Measurements from ENCODE around the gene CCDC127. TPM values are rescaled to one million over a fixed set of nuclear protein-coding genes. Genes with fewer than 3 reads are reported as not detected.
"Not testable (repeated sequence)": the region's sequence is repeated elsewhere in the genome, so short reads cannot be mapped to it uniquely, and the experiment has no call there.

CCDC127 gene
- total and polyA plus RNA-seq, 3 experiments from 2014 or later, result 5.3 to 8.3 (median 7.2) TPM

GRCh38 chr5:255116-255515 is 37.2 kb upstream of the CCDC127 start:
- H3K4me1 ChIP-seq (ENCODE audit: insufficient read depth, low read length); H3K27ac ChIP-seq (ENCODE audit: low read depth, low read length); H3K27me3 Mint-ChIP-seq; H3K9me3 ChIP-seq (ENCODE audit: low read length); H3K9me3 Mint-ChIP-seq; DNase-seq; H3K27me3 ChIP-seq (ENCODE audit: insufficient read depth, low read length, poor library complexity, severe bottlenecking); H3K4me3 Mint-ChIP-seq; H3K4me3 ChIP-seq (ENCODE audit: low read length); POLR2A ChIA-PET: not testable (repeated sequence)
- peak overlapping the region in 3 of 8 donors; percentile 43 to 48 (median 47) for H3K27ac Mint-ChIP-seq
- CTCF ChIA-PET, result interaction anchor here (0.9 kb wide), 1 partner anchor 10 kb away, joined by 3 read pairs; no protein-coding TSS in a partner anchor
- peaks cover 7 to 64% (median 9%) of the 10 kb centered on the region in 3 donors for H3K36me3 Mint-ChIP-seq
- H3K36me3 ChIP-seq (ENCODE audit: insufficient read depth, low read length), result peaks cover 10% of the 10 kb centered on the region
- peaks cover 13 to 16% (median 13%) of the 10 kb centered on the region in 3 donors for H3K4me1 Mint-ChIP-seq

GRCh38 chr5:254322-254721 is 36.4 kb upstream of the CCDC127 start:
- H3K9me3 Mint-ChIP-seq; H3K27ac ChIP-seq (ENCODE audit: low read depth, low read length); H3K4me3 Mint-ChIP-seq; H3K9me3 ChIP-seq (ENCODE audit: low read length); H3K4me3 ChIP-seq (ENCODE audit: low read length); H3K4me1 ChIP-seq (ENCODE audit: insufficient read depth, low read length); CTCF ChIA-PET; H3K27me3 Mint-ChIP-seq; DNase-seq; POLR2A ChIA-PET; H3K27me3 ChIP-seq (ENCODE audit: insufficient read depth, low read length, poor library complexity, severe bottlenecking): not testable (repeated sequence)
- peaks cover 13 to 17% (median 13%) of the 10 kb centered on the region in 3 donors for H3K4me1 Mint-ChIP-seq
- H3K36me3 Mint-ChIP-seq, result peaks cover 12 to 72% (median 12%) of the 10 kb centered on the region in 3 donors
- H3K27ac Mint-ChIP-seq, result peak overlapping the region in 1 of 8 donors; percentile 67
- H3K36me3 ChIP-seq (ENCODE audit: insufficient read depth, low read length), result peaks cover 10% of the 10 kb centered on the region

- ChIA-PET CTCF (no interaction called here), POLR2A (no interaction called here)
- Mint-ChIP-seq H3K27ac (peak overlapping the region; percentile 33 to 94 (median 85)), H3K36me3 (peaks cover 19 to 81% (median 19%) of the 10 kb centered on the region in 3 donors), H3K4me1 (peaks cover 13 to 17% (median 13%) of the 10 kb centered on the region in 3 donors), H3K27me3 (no peaks in the 10 kb centered on the region), H3K4me3 (peak overlapping the region in 6 of 7 donors; percentile 41 to 66 (median 54)), H3K9me3 (no peaks in the 10 kb centered on the region)
- H3K9me3 ChIP-seq (ENCODE audit: low read length), result no peaks in the 10 kb centered on the region
- peak overlapping the region; percentile 25 for H3K27ac ChIP-seq (ENCODE audit: low read depth, low read length)
- H3K36me3 ChIP-seq (ENCODE audit: insufficient read depth, low read length), result peaks cover 25% of the 10 kb centered on the region
- peaks cover 7% of the 10 kb centered on the region for H3K4me1 ChIP-seq (ENCODE audit: insufficient read depth, low read length)
- H3K4me3 ChIP-seq (ENCODE audit: low read length), result no peak overlapping the region
- no peaks in the 10 kb centered on the region for H3K27me3 ChIP-seq (ENCODE audit: insufficient read depth, low read length, poor library complexity, severe bottlenecking)
- no peak for DNase-seq
Observed at GRCh38 chr5:252546-252945, 34.6 kb upstream of the CCDC127 start.

GRCh38 chr5:251975-252374 is 34.0 kb upstream of the CCDC127 start:
- H3K27me3 Mint-ChIP-seq; POLR2A ChIA-PET; H3K27me3 ChIP-seq (ENCODE audit: insufficient read depth, low read length, poor library complexity, severe bottlenecking); H3K4me3 ChIP-seq (ENCODE audit: low read length); H3K9me3 Mint-ChIP-seq; DNase-seq; H3K9me3 ChIP-seq (ENCODE audit: low read length); H3K4me1 ChIP-seq (ENCODE audit: insufficient read depth, low read length); CTCF ChIA-PET: not testable (repeated sequence)
- peaks cover 13 to 17% (median 13%) of the 10 kb centered on the region in 3 donors for H3K4me1 Mint-ChIP-seq
- Histone ChIP-seq H3K27ac (ENCODE audit: low read depth, low read length) (peak overlapping the region; percentile 16), H3K36me3 (ENCODE audit: insufficient read depth, low read length) (peaks cover 24% of the 10 kb centered on the region)
- H3K27ac Mint-ChIP-seq, result peak overlapping the region; percentile 6 to 94 (median 72)
- peak overlapping the region in 4 of 7 donors; percentile 41 to 58 (median 52) for H3K4me3 Mint-ChIP-seq
- peaks cover 20 to 81% (median 21%) of the 10 kb centered on the region in 3 donors for H3K36me3 Mint-ChIP-seq

- H3K4me3 Mint-ChIP-seq, result peak overlapping the region in 1 of 7 donors; percentile 72
- H3K27ac Mint-ChIP-seq, result peak overlapping the region in 4 of 8 donors; percentile 12 to 73 (median 46)
- peaks cover 13 to 17% (median 13%) of the 10 kb centered on the region in 3 donors for H3K4me1 Mint-ChIP-seq
- H3K9me3 Mint-ChIP-seq; DNase-seq; H3K27me3 ChIP-seq (ENCODE audit: insufficient read depth, low read length, poor library complexity, severe bottlenecking); H3K4me1 ChIP-seq (ENCODE audit: insufficient read depth, low read length); POLR2A ChIA-PET; H3K4me3 ChIP-seq (ENCODE audit: low read length); H3K27ac ChIP-seq (ENCODE audit: low read depth, low read length); H3K27me3 Mint-ChIP-seq; H3K9me3 ChIP-seq (ENCODE audit: low read length); CTCF ChIA-PET: not testable (repeated sequence)
- H3K36me3 ChIP-seq (ENCODE audit: insufficient read depth, low read length), result peaks cover 21% of the 10 kb centered on the region
- H3K36me3 Mint-ChIP-seq, result peaks cover 20 to 82% (median 21%) of the 10 kb centered on the region in 3 donors
Observed at GRCh38 chr5:251538-251937, 33.6 kb upstream of the CCDC127 start.

- H3K27me3 Mint-ChIP-seq; CTCF ChIA-PET; H3K9me3 ChIP-seq (ENCODE audit: low read length); DNase-seq; H3K27me3 ChIP-seq (ENCODE audit: insufficient read depth, low read length, poor library complexity, severe bottlenecking); POLR2A ChIA-PET; H3K4me3 ChIP-seq (ENCODE audit: low read length); H3K4me1 ChIP-seq (ENCODE audit: insufficient read depth, low read length); H3K9me3 Mint-ChIP-seq; H3K27ac ChIP-seq (ENCODE audit: low read depth, low read length); H3K4me3 Mint-ChIP-seq: not testable (repeated sequence)
- Mint-ChIP-seq H3K4me1 (peaks cover 13 to 17% (median 13%) of the 10 kb centered on the region in 3 donors), H3K27ac (peak overlapping the region in 1 of 8 donors; percentile 35), H3K36me3 (peaks cover 20 to 82% (median 24%) of the 10 kb centered on the region in 3 donors)
- peaks cover 21% of the 10 kb centered on the region for H3K36me3 ChIP-seq (ENCODE audit: insufficient read depth, low read length)
Observed at GRCh38 chr5:251016-251415, 33.1 kb upstream of the CCDC127 start.

GRCh38 chr5:250396-250795 is 32.4 kb upstream of the CCDC127 start:
- H3K27me3 ChIP-seq (ENCODE audit: insufficient read depth, low read length, poor library complexity, severe bottlenecking); DNase-seq; POLR2A ChIA-PET; CTCF ChIA-PET; H3K27ac ChIP-seq (ENCODE audit: low read depth, low read length); H3K9me3 Mint-ChIP-seq; H3K4me3 ChIP-seq (ENCODE audit: low read length); H3K4me1 ChIP-seq (ENCODE audit: insufficient read depth, low read length); H3K4me3 Mint-ChIP-seq; H3K9me3 ChIP-seq (ENCODE audit: low read length); H3K27me3 Mint-ChIP-seq: not testable (repeated sequence)
- Mint-ChIP-seq H3K27ac (peak overlapping the region in 2 of 8 donors; percentile 26 to 90), H3K36me3 (peaks cover 20 to 82% (median 22%) of the 10 kb centered on the region in 3 donors), H3K4me1 (peaks cover 13 to 17% (median 13%) of the 10 kb centered on the region in 3 donors)
- peaks cover 21% of the 10 kb centered on the region for H3K36me3 ChIP-seq (ENCODE audit: insufficient read depth, low read length)

- H3K27me3 Mint-ChIP-seq; H3K27ac ChIP-seq (ENCODE audit: low read depth, low read length); H3K27me3 ChIP-seq (ENCODE audit: insufficient read depth, low read length, poor library complexity, severe bottlenecking); H3K9me3 ChIP-seq (ENCODE audit: low read length); H3K4me3 ChIP-seq (ENCODE audit: low read length); DNase-seq; H3K9me3 Mint-ChIP-seq; POLR2A ChIA-PET; H3K4me1 ChIP-seq (ENCODE audit: insufficient read depth, low read length); H3K4me3 Mint-ChIP-seq: not testable (repeated sequence)
- Mint-ChIP-seq H3K36me3 (peaks cover 28 to 96% (median 30%) of the 10 kb centered on the region in 3 donors), H3K27ac (peak overlapping the region in 1 of 8 donors; percentile 50), H3K4me1 (peaks cover 0 to 11% (median 7%) of the 10 kb centered on the region in 3 donors)
- H3K36me3 ChIP-seq (ENCODE audit: insufficient read depth, low read length), result peaks cover 34% of the 10 kb centered on the region
- CTCF ChIA-PET, result interaction anchor here (1.3 kb wide), 1 partner anchor 57 kb away, joined by 3 read pairs; no protein-coding TSS in a partner anchor
Observed at GRCh38 chr5:245717-246116, 27.8 kb upstream of the CCDC127 start.

Data from CD8-positive, alpha-beta memory T cell (primary cell).